Putamen (tissue), 1 donor: ENCODE measurements around the gene ZNF524.
A peak's percentile ranks its signal among the peaks of the same experiment; 100 is the strongest.

Experiments used
- DNase-seq: peaks from one replicate; pipeline ENCODE4 v3.0.0-alpha.2; 2016; ENCODE audit warnings: low spot score

ZNF524 gene

DNA sequence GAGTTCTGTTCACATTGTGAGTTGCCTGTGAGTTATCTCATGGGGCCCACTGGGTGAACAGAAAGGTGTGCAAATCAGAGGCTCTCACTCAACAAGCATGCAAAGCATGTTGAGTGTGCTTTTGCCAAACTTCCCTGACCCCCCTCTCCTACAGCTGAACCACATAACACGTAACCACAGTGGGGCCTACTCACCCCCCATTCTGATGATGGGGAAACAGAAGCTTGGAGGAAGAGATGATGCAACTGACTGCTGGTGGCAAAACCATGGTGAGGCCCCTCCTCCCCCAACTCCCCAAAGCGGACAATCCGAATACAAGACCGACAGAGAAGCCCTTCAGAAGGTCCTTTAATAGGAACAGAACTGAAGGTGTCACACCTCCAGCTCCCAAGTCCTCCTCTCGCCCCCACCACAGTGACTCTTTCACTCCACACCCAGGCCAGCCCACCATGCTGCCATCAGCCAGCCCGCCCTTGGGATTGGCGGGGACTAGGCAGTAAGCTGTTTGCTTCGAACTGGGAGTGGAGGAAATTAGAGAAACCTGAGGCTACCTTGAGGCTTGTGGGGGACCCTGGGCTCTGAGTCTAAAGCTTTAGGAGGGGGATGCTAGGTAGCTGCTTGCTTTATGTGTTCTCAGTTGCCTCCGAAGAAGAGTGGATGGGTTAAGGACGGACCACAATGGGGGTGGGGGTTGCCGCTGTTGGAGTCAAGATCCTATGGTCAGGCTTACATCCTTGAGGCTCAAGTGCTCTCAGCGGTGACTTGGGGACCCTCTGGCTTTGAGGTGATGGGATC, 20.5 kb downstream of the ZNF524 start:
- no peak for DNase-seq

DNA sequence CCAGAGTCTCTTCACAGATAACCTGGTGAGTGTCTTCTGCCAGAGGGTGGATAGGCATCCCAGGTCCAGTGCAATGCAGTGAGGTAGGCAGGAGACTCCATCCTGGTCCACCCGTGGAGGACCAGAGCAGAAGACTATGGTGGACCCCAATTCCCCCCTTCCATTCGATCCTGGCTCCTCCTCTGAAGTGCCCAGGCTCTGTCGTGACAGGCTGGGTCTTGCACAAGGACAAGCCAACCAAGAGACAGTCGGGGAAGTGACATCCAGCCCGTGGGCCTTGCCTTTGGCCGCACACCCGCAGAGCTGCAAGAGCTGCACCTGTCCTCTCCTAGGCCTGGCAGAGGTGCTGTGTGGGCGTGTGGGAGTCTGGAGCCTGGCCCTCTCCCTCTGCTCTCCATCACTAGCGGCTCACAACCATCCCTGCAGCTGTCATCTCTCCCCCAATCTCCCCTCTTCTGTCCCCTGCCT, 21.2 kb downstream of the ZNF524 start:
- no peak for DNase-seq

DNA sequence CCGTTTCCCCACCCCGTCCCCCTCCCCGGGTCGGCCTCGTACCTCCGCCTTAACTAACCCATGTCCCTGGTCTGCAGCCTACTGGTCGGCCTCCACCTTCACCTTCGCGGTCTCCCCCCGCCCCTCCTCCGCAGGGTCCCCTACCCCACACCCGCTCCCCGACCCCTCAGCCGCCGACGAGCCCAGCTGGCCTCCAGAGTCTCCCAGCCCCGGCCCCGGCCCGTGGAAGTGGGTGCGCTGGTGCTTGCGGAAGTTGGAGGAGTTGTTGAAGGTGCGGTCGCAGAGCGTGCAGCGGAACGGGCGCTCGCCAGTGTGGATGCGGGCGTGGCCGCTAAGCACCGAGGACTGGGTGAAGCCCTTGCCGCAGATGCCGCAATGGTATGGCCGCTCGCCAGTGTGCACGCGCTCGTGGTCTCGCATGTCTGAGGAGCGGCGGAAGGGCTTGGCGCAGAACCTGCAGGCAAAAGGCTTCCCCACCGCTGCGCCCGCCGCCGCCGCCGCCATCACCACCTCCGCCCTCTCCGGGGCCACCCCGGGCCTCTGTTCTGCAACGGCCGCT, 21.7 kb downstream of the ZNF524 start:
- DNase-seq: no peak

DNA sequence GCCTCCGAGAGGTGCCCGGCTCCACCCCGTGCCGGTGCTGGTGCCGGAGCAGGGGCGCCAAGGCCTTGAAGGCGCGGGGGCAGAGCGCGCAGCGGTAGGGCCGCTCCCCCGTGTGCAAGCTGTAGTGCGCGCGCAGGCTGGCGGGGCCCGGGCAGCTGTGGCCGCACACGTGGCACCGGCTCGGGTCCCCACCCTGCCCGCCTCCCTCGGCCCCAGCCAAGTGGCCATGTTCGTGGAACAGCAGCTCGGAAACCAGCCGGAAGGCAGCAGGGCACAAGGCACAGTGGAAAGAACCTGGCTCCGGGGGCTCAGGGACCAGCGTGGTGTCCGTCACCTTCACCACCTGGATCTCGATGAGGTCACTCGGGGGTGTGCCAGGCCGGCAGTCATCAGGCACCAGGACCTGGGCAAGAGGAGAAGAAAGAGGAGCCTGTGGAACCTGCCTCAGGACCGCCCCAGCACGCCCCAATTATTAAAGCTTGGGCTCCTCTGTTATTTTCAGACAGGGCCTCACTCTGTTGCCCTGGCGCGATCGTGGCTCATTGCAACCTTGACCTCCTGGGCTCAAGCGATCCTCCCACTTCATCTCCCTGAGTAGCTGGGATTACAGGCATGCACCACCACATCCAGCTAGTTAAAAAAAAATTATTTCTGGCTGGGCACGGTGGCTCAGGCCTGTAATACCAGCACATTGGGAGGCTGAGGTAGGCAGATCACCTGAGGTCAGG, 22.3 kb downstream of the ZNF524 start:
- no peak for DNase-seq

DNA sequence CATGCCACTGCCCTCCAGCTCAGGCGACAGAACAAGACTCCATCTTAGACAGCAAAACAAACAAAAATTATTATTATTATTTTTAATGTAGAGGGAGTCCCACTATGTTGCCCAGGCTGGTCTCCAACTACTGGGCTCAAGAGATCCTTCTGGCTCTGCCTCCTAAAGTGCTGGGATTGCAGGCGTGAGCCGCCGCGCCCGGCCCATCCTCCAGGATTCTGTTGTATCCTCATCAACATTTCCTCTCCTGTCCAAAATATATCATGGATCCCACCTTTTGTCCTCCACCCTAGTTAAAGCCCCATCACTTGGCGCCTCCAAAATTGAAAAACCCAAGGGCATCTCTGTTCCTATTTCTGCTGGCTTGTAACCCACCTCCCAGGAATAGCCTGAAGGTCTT, 23.0 kb downstream of the ZNF524 start:
- DNase-seq: no peak

DNA sequence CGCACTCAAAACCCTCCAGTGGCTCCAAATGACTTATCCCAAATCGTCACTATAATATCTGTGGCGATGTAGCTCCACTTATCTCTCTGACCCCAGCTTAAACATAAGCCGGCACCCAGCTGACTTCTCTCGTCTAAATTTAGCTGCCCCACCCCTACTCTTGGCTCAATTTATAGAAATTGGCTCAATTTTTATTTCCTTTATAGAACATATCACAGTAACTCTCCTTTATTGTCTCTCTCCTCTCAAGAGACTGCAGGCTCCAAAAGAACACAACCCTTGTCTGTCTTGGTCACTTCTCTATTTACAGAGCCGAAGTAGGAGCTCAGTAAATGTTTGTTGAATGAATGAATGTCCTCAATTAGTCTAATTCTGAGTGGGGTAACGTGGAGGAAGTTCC, 23.5 kb downstream of the ZNF524 start:
- no peak for DNase-seq

DNA sequence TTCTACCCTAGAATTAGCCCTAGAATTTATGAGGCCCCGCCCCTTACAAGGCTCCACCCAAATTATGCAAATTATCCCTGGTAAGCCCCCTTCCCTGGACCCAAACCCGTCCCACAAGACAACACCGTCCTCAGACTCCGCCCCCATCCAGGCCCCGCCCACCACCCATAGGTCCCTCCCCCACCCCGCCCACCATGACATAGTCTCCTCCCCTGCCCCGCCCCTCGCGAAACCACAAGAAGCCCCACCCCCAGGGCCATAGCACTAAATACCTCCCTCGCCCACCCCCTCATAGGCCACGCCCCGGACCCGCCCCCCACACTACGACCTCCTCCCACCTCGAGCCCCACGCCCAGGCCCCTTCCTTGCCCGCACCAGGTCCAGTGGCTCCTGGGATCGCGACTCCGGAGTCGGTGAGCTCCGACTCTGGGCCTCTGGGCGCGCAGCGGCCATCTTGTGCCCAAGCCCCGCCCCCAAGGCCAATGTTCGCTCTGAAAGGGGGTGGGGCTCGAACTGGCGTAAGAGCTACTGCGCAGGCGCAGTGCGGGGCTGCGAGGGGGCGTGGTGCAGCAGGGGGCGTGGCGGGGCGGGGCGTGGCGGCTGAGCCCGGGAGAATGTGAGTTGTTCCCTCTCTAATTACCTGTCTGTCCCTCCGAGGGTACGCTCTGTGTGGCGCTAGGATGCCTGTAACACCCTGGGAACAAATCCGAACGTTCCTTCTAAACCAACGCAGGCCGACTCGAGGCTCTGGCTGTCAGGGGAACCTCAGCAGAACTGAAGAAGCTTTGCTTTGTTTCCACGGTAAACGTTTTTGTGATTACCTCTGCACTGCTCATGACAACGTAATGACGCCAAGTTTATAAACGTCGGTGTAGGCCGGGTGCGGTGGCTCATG, 24.3 kb downstream of the ZNF524 start, which contains the start of gene ZNF784:
ZNF784 (minus strand) TSS at position 458 of the 895 bp plus-strand sequence; CDS start at position 453, 5 bp downstream.
- peak; percentile 91 for DNase-seq

DNA sequence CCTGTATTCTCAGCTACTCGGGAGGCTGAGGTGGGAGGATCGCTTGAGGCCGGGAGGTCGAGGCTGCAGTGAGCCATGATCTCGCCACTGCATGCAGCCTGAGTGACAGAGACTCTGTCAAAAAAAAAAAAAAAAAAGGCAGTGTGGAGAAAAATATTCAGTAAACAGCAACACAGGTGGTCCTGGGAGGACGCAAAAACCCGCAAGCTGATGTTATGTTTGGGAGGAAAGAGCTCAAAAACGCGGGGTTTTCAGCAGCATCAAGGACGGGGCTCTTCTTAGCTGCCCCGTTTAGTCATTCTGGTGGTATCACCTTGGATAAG, 24.9 kb downstream of the ZNF524 start:
- no peak for DNase-seq

DNA sequence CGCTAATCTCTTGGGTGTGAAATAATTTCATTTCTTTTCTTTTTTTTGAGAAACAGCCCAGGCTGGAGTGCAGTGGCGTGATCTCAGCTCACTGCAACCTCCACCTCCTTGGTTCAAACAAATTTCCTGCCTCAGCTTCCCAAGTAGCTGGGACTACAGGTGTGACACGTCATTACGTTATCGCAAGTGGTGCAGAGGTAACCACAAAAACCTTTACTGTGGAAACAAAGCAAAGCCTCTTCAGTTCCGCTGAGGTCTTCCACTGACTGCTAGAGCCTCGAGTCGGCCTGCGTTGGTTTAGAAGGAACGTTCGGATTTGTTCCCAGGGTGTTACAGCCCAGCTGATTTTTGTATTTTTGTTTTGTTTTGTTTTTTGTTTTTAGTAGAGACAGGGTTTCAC, 26.3 kb downstream of the ZNF524 start:
- no peak for DNase-seq

DNA sequence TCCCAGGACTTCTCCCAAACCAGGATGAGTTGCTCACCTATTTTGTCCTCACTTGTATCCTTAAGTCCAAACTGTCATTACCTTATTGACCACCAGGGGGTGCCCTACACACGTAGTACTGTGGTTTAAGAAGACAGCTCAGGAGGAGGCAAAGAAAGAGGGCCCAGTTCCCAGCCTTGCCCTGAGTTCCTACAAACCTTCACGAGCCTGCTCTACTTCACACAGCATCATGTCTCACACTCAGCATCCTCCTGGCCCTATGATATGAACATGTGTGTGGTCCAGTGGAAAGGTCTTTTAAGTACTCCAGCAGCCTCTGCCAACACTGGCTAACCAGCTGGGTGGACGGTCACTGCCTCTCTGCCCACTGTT, 32.4 kb downstream of the ZNF524 start:
- DNase-seq: peak; percentile 86

DNA sequence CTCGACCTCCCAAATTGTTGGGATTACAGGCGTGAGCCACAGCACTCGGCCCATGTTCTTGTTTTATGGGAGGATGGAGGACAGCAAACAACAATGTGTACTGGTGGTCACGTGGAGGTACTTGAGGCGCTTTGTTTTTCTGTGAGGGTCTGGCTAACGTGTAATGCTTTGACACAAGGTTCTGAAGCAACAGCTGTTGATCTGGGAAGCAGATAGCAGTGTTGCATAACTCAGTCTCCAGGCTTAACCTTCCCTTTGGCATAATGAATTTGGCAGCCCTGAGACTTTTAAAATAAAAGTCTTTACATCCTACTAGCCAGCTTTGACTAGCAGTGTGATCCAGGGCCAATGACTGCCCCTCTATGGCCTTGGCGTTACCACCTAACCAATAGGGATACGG, 33.8 kb downstream of the ZNF524 start:
- DNase-seq: no peak

DNA sequence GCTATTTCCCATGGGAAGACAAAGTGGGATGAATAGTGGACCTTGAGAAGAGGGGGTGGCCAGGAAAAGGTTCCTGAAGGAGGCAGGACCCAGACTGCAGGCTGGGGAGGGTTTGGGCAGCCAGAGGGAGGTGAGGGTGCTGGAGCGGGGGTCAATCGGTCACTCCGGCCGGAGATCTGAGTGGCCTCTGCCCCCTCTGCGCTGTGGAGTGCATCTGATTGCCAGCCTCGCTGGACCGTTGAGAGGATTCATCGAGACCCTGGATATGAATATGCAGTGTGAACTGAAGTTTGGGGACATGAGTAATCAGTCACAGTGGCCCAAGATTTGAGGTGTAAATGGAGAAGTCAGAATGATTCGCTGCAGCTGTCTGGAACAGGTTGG, 35.2 kb downstream of the ZNF524 start:
- DNase-seq: no peak

DNA sequence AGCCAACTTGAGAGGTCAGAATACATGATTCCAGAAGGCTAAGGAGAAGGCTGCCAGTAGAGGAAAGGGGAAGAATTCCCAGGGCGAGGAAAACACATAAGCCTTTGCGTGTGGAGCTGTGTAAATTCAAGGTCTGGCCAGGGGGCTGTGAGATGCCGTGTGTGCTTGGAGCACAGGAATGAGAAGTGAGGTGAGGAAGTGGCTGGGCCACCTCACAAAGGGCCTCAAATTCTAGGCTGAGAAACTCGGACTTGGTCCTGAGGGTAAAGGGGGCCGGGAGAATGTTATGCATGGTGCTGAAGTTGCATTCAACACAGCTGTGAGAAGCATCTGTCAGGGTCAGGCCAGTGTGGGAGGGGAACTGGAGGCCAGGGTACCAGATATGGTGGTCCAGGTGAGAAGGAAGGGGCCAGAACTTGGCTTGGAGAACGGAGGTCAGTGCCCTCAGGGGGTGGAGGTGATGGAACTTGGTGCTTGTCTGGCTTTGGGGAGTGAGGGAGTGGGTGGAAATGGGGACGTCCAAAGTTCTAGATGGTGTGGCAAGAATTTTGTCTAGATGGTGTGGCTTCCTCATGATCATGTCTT, 35.9 kb downstream of the ZNF524 start:
- no peak for DNase-seq

DNA sequence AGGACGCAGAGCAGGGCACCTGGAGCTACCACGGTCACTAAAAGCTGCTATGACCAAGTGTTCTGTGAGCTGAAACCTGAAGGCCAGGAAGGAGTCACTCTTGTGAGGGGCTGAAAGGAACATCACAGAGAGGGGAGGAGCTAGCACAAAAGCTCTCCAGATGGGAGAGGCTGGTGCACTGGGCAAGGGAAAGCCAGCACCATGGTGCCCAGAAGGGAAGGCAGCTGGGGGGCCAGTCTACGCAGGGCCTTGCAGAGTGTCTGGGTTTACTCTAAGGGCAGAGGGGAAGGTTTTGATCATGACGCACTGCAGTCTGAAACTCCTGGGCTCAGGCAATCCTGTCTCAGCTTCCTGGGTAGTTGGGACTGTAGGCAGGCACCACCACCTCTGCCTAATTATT, 36.6 kb downstream of the ZNF524 start:
- DNase-seq: no peak

DNA sequence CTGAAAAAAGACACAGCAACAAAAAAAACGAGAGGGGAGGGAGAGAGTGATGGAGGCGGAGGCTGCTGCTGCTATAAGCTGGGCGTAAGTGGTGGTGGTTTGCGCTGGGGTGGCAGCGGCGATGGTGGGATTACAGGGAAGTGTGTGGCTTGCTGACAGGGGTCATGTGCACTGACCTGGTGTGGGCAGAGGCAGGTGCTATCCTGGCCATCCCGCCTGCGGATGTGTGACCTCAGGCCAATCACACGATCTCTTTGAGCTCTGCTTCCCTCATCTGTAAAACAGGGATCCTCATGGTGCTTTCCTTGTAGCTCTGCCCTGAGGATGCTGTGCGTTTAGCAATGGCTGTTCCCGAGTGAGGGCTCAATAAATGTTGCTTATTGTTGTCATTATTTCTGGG, 37.4 kb downstream of the ZNF524 start:
- DNase-seq: no peak

DNA sequence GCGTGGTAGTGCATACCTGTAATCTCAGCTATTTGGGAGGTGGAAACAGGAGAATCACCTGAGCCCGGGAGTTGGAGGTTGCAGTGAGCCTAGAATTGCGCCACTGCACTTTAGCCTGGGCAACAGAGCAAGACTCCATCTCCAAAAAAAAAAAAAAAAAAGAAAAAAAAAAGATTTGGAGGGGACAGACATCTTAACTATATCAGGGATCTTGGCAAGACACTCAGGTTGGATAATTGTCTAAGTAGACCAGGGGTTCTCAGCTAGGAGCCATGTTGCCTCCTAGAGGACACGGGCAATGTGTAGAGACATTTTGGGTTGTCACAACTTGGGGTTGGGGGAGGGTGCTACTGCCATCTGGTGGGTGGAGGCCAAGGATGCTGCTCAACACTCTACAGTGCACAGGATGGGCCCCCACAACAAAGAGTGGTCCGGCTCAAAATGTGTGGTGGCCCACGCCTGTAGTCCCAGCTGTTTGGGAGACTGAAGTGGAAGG, 38.8 kb downstream of the ZNF524 start:
- DNase-seq: no peak

DNA sequence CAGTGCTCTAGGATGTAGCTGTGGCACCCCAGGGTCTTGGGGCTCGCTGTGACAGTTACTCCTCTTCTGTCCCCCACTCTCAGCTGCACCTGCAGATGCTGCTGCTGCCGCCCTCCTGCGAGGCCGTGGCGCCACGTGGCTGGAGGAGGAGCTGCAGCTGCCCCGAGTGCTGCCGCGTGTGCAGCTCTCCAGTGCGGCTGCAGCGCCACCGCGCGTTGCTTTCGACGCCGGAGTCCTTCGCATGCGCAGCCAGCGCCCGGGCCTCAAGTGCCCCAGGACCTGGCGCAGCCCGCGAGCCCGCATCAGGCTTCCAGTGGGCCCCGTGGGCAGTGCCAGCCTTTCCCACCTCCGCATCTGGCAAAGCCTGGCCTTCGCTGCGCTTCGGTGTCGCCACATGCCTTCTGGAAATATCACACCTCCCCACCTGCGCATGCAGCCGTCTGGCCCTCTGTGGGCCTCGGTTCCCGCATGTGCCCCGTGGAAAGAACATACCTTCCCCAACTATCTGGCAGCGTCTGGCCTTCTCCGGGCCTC, 40.0 kb downstream of the ZNF524 start:
- DNase-seq: no peak

DNA sequence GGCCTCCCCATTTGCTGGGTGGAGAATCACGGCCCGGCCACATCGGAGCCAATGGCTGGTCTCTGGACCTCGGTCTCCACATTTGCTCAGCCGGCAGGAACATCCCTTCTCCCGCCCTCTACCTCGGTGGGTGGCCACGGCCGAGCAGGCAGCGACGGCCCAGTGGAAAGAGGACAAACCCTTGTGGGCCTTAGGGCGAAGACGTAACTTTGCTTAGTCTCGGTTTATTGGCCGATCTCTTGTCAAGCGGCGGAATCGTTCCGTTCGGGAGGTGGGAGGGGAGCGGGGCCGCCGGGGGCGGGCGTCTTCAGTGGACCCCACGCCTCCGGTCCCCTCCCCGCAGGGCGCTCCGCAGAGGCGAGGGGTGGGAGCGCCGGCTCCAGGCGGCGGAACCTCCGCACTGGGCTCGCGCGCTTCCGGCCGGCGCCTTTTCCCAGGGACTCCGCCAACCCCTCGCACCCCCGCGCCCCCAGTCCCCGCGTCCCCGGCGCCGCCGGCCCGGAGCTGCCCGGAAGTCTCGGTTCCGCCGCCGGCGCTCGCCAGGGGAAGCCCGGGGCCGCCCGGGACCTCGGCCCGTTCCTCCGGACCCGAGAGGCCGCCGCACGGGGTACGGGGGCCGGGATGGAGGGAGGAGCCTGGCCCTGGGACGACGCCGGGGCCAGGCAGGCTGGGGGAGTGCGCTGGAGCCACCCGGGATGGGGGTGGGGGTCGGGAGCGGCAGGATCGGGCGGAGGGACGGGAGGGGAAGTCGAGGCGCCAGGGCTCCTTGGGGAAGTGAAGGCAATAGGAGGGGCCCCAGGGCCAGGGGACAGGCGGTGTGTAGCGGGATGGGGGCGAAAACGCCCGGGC, 40.7 kb downstream of the ZNF524 start, which contains the start of gene ZNF580:
ZNF580 (plus strand) TSS at position 426 of the 849 bp plus-strand sequence. CDS start 1,507 bp downstream, outside the sequence.
- no peak for DNase-seq

DNA sequence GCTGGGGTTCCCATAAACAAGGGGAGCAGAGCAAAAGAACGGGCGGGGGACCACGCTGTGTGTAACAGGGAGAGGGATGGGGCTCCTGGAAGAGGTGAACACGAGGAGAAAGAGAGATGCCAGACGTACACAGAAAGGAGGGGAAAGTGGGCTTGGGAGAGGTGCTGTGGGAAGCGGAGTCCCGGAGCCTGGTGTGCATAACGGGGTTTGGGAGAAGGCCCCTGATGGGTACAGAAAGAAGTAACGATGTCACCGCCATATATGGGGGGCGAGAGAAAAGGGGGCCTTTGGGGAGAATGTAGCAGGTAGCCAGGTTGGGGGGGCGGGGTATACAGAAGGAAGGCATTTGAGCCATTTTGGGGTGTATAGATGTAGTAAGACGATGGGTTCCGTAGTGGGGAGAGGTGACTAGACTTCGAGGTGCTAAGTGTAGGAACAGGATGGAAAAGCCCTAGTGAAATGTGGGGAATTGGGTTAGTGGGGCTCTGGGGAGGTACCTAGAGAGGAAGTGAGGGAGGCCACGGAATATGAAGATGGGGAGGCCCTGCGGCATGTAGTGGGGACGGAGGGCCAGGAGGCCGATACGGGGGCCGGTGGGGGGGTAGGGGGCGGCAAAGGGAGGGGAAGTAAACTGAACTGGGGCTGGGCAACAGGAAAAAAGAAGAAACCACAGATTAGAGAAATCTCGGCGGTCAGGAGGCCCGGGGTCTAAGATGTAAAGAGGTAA, 41.5 kb downstream of the ZNF524 start:
- no peak for DNase-seq
